Esophagus squamous epithelium (tissue), 5 donors: Measurements from ENCODE around the gene ACOT11. TPM values are rescaled to one million over a fixed set of nuclear protein-coding genes. Genes with fewer than 3 reads are reported as not detected.
"Not testable (repeated sequence)": the region's sequence is repeated elsewhere in the genome, so short reads cannot be mapped to it uniquely, and the experiment has no call there.

Experiments
- DNase-seq: peaks from one replicate; lab custom pipeline; 2025; lab: John Stamatoyannopoulos, UW
- H3K27ac ChIP-seq, 4 donors: fragments of 200-600 bp; sonication (generic); one replicate each; pipeline ENCODE4 v1.5.1; 2016 to 2019; ENCODE audit warnings: mild to moderate bottlenecking in 1 of 4
- H3K27me3 ChIP-seq, 4 donors: fragments of 200-600 bp; sonication (generic); 1 replicate in 3 of 4; 2 replicates in 1 of 4; pipeline versions ENCODE4 v1.5.1 to v1.6.0; 2017 to 2021; ENCODE audit warnings: antibody characterized with exemption in 1 of 4
- H3K36me3 ChIP-seq, 3 donors: fragments of 200-600 bp; sonication (generic); one replicate each; pipeline ENCODE4 v1.5.1; 2016 to 2019
- H3K4me1 ChIP-seq, 3 donors: fragments of 200-600 bp; sonication (generic); one replicate each; pipeline ENCODE4 v1.5.1; 2017 to 2019
- H3K4me3 ChIP-seq, 4 donors: fragments of 200-600 bp; sonication (generic); 1 replicate in 3 of 4; 2 replicates in 1 of 4; pipeline ENCODE4 v1.5.1; 2016 to 2019; ENCODE audit warnings: mild to moderate bottlenecking in 2 of 4, moderate library complexity in 1 of 4
- H3K9me3 ChIP-seq, 3 donors: fragments of 200-600 bp; sonication (generic); one replicate each; pipeline ENCODE4 v1.5.1; 2016 to 2019
- POLR2A ChIP-seq, 4 donors: fragments of 450-650 bp; IDR thresholded peaks; one replicate each; pipeline ENCODE4 v1.6.1; 2017; ENCODE audit warnings: antibody characterized with exemption in 4 of 4, mild to moderate bottlenecking in 4 of 4, moderate library complexity in 3 of 4
- WGBS, 2 donors: methylation state at CpG; one replicate each; pipeline ENCODE4 v1.1.5; 2018; 5-methylcytosine and 5-hydroxymethylcytosine counted together
- intact Hi-C: fragments of 100-400 bp; cut with DNase I; formaldehyde crosslinking; loops from one replicate; pipeline ENCODE4 v1.15.0; 2022
- total RNA-seq, 4 donors: library from RNA; depleted of rRNA; stranded (reverse); fragments of >200 nt; gene quantifications; one replicate each; pipeline ENCODE4 v1.1.0, GENCODE V29; 2016
- TF ChIP-seq, protein P1 (sequence below), 6 experiments: fragments of 450-650 bp in 4 of 6; fragments of 200-600 bp in 2 of 6; sonication (generic) in 2 of 6; IDR thresholded peaks; one replicate each; pipeline ENCODE4 v1.5.1; 2016 to 2019; ENCODE audit warnings: antibody characterized with exemption in 6 of 6, mild to moderate bottlenecking in 4 of 6, moderate library complexity in 4 of 6
- donor health status: DM: yes; HTN: yes; CAD: no.

The ACOT11 gene
- total RNA-seq, 4 donors from 2014 or later = 10.1 to 33.9 (median 20.3) TPM

GRCh38 chr1:54627196-54627595 lies 79.2 kb downstream of the ACOT11 start:
- 80% methylated on average over 1 of the region's 10 CpGs; no CpG with 5 or more reads in 1 of the 2 donors for WGBS, 2 donors
- peaks cover 0 to 6% (median 0%) of the 10 kb centered on the region in 4 donors for H3K27me3 ChIP-seq
- no peak overlapping the region for H3K4me3 ChIP-seq
- no peak overlapping the region for H3K27ac ChIP-seq
- H3K36me3 ChIP-seq = no peaks in the 10 kb centered on the region
- H3K4me1 ChIP-seq = peaks cover 0 to 6% (median 5%) of the 10 kb centered on the region in 3 donors
- intact Hi-C loops = no loop called here
- no peak for DNase-seq
- H3K9me3 ChIP-seq = no peaks in the 10 kb centered on the region
- no peak for TF ChIP-seq POLR2A (IDR thresholded peaks at IDR 0.05)
- TF ChIP-seq, protein P1, sequence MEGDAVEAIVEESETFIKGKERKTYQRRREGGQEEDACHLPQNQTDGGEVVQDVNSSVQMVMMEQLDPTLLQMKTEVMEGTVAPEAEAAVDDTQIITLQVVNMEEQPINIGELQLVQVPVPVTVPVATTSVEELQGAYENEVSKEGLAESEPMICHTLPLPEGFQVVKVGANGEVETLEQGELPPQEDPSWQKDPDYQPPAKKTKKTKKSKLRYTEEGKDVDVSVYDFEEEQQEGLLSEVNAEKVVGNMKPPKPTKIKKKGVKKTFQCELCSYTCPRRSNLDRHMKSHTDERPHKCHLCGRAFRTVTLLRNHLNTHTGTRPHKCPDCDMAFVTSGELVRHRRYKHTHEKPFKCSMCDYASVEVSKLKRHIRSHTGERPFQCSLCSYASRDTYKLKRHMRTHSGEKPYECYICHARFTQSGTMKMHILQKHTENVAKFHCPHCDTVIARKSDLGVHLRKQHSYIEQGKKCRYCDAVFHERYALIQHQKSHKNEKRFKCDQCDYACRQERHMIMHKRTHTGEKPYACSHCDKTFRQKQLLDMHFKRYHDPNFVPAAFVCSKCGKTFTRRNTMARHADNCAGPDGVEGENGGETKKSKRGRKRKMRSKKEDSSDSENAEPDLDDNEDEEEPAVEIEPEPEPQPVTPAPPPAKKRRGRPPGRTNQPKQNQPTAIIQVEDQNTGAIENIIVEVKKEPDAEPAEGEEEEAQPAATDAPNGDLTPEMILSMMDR (IDR thresholded peaks at IDR 0.05) = no peak

DNA sequence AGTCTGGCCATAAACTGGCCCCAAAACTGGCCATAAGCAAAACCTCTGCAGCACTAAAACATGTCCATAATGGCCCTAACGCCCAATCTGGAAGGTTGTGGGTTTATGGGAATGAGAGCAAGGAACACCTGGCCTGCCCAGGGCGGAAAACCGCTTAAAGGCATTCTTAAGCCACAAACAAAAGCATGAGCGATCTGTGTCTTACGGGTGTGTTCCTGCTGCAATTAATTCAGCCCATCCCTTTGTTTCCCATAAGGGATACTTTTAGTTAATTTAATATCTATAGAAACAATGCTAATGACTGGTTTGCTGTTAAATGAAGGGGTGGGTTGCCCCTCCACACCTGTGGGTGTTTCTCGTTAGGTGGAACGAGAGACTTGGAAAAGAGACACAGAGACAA lies 87.8 kb downstream of the ACOT11 start:
- DNase-seq, intact Hi-C loops, H3K9me3 ChIP-seq, H3K4me3 ChIP-seq, H3K4me1 ChIP-seq, H3K27ac ChIP-seq, H3K27me3 ChIP-seq, H3K36me3 ChIP-seq: not testable (repeated sequence)
- 70 to 78% methylated on average over 7 of the region's 7 CpGs for WGBS, 2 donors

DNA sequence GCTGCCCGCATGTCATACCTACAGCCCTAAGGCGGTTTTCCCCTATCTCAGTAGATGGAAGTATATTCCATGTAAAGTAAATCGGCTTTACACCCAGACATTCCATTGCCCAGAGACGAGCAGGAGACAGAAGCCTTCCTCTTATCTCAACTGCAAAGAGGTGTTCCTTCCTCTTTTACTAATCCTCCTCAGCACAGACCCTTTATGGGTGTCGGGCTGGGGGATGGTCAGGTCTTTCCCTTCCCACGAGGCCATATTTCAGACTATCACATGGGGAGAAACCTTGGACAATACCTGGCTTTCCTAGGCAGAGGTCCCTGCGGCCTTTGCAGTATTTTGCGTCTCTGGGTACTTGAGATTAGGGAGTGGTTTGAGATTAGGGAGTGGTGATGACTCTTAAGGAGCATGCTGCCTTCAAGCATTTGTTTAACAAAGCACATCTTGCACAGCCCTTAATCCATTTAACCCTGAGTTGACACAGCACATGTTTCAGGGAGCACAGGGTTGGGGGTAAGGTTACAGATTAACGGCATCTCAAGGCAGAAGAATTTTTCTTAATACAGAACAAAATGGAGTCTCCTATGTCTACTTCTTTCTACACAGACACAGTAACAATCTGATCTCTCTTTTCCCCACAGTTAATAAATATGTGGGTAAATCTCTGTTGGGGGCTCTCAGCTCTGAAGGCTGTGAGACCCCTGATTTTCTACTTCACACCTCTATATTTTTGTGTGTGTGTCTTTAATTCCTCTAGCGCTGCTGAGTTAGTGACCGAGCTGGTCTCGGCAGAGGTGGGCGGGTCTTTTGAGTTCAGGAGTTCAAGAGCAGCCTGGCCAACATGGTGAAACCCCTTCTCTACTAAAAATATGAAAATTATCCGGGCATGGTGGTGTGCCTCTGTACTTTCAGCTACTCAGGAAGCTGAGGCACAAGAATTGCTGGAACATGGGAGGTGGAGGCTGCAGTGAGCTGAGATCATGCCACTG lies 88.7 kb downstream of the ACOT11 start:
- WGBS, 2 donors = 71 to 80% methylated on average over 11 to 12 of the region's 14 CpGs
- DNase-seq, H3K4me3 ChIP-seq, H3K27me3 ChIP-seq, H3K9me3 ChIP-seq, intact Hi-C loops, H3K27ac ChIP-seq, H3K4me1 ChIP-seq, H3K36me3 ChIP-seq: not testable (repeated sequence)

GRCh38 chr1:54640361-54640760 lies 92.3 kb downstream of the ACOT11 start:
- Histone ChIP-seq H3K4me1 (no peaks in the 10 kb centered on the region), H3K27me3 (no peaks in the 10 kb centered on the region), H3K36me3 (peaks cover 0 to 5% (median 0%) of the 10 kb centered on the region in 3 donors), H3K9me3 (peaks cover 0 to 24% (median 8%) of the 10 kb centered on the region in 3 donors), H3K4me3 (no peak overlapping the region), H3K27ac (no peak overlapping the region)
- intact Hi-C loops = no loop called here
- TF ChIP-seq, protein P1 (IDR thresholded peaks at IDR 0.05) = no peak
- no peak for TF ChIP-seq POLR2A (IDR thresholded peaks at IDR 0.05)
- no peak for DNase-seq
- WGBS, 2 donors = 63 to 64% methylated on average over 4 of the region's 4 CpGs

- Histone ChIP-seq H3K27me3 (no peaks in the 10 kb centered on the region), H3K4me3 (no peak within 1 kb of the TSS), H3K36me3 (no peaks in the 10 kb centered on the region), H3K9me3 (peaks cover 0 to 24% (median 8%) of the 10 kb centered on the region in 3 donors), H3K4me1 (no peaks in the 10 kb centered on the region), H3K27ac (no peak within 1 kb of the TSS)
- intact Hi-C loops = no loop called here
- DNase-seq = no peak
- WGBS, 2 donors = 49 to 79% methylated on average over 7 to 8 of the region's 8 CpGs
- no peak for TF ChIP-seq POLR2A (IDR thresholded peaks at IDR 0.05)
- TF ChIP-seq, protein P1 (IDR thresholded peaks at IDR 0.05) = no peak
Observed at GRCh38 chr1:54640863-54641836, 93.1 kb downstream of the ACOT11 start, which contains the start of gene MROH7. Gene MROH7, plus strand, starts transcription at chr1:54641786. Its CDS starts 11,141 bp downstream, at chr1:54652927.
